GM21528 (cell line): ENCODE results near the gene PLA2G2E.

Experiments used
- ATAC-seq: cut with Tn5 transposase; IDR thresholded peaks from one replicate; pipeline ENCODE4 v1.9.1; 2021; ENCODE audit warnings: mild to moderate bottlenecking, moderate library complexity; ENCODE audit not compliant: unreplicated experiment, low FRiP score

The PLA2G2E gene, protein sequence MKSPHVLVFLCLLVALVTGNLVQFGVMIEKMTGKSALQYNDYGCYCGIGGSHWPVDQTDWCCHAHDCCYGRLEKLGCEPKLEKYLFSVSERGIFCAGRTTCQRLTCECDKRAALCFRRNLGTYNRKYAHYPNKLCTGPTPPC

DNA sequence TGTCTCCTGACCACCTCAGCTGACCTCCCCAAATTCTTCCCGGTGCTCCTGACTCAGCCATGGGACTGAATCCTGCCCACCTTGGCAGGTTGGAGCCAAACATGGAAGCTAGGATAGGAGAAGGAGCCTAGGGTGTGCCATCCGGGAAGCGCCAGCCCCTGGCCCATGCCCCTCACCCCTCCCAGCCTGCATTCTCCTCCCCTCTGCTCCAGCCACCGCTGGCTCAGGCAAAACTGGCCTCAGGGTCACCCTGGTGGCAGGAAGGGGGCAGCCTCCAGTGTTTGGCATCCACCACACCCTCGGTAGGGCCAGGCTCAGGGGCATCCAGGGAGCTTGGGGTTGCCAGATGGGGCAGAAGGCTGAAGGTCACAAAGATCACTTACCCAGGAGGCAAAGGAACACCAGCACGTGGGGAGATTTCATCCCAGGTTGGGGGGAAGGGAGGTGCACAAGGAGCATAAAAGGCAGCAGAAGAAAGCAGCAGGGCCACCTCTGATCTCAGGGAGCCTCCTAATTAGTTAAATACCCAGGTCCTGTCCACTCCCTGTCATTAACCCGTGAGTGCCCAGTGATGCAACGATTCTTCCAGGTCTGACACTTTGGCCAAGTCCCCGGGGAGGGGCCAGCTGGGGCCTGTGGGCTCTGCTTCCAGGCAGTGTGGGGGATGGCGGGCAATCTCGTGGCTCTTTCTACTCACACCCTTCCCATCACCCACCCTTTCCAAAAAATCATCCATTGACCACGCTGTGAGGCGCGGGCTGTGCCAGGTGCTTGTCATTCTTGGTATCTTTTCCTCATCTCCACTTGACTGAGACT lies at the start of gene PLA2G2E:
Gene PLA2G2E (minus strand): TSS at position 481 of the 816 bp plus-strand sequence. CDS start 58 bp downstream, at position 423.
- no peak for ATAC-seq

DNA sequence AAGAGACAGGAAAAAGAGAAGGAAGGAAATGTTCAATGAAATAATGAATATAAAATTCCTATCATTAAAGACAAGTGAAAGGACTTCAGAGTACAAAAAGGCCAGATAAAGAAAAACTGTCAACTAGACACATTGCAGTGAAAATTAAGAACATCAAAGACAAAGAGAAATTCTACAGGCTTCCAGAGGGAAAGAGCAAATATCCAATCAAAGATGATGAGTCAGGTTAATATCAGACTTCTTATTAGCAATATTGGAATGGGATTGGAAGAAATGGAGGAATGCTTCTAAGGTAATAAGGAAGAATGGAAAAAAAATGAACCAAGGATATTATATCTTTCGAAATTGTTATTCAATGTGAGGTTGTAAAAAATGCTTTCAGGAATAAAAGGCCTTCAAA lies 48.2 kb upstream of the PLA2G2E start:
- no peak for ATAC-seq

DNA sequence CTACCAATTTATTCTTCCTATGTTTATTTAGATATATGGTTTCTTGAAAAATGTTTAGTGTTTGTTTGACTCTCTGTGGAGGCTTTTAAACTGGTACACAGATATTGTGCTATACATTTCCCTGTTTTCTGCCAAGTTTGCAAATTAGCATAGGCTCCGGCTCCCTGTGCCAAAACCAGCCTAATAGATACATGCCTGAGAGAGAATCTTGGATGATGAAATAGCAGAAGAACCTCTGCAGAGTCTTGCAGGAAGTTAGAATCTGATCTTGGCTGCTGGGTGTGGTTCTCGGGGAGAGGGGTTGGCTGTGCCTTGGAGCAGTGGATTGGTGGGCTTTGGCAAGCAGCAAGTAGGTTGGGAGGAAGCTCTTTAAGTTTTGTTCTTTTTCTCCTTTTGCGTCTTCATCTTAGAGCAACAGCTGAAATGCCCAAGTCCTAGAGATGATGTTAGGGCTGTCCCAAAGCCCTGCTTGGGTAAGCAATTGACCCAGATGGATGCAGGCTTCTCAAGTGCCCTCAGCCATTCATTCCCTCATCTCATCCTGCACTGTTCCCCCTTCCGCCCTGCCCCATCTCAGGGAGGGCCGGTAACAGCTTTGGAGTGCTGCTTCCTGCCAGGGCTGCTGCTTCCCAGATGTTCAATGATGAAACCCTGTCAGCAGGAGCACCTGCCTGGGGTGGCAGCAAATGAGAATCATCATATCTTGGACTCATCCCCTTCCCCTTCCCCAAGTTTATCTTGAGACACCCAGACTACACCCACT lies 46.7 kb upstream of the PLA2G2E start:
- no peak for ATAC-seq

DNA sequence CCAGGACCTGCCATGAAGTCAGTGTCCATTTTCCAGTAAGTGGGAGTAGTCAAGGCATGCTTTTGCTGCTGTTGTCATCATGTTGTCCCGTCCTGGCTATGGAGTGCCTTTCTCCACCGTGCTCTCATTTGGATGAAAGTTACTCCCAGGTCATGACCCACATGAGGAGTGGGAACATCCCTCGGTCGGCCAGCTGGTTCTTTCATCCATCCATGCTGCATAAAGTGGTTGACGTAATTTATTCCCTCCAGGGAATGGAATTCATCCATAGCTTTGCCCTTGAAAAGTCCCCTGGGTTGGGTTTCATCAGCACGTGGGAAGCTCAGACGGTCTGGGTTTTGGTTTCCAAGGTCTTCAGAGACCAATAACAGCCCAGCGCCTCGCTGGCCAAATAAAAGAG lies 44.4 kb upstream of the PLA2G2E start:
- no peak for ATAC-seq

DNA sequence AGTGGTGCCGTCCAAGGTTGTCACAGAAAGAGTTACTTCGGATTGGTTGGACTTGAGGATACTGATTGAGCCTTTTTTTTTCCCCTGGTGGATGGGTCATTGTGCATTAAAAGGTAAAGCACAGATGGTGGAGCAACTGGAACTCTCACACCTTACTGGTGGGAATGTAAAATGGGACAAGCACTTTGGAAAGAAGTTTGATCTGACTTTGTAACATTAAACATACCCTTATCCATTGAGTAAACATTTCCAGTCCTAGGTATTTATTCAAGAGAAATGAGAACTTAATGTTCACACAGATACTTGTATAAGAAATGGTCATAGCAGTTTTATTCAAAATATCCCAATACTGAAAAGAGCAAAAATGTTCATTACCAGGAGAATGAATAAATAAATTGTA lies 41.1 kb upstream of the PLA2G2E start:
- no peak for ATAC-seq

DNA sequence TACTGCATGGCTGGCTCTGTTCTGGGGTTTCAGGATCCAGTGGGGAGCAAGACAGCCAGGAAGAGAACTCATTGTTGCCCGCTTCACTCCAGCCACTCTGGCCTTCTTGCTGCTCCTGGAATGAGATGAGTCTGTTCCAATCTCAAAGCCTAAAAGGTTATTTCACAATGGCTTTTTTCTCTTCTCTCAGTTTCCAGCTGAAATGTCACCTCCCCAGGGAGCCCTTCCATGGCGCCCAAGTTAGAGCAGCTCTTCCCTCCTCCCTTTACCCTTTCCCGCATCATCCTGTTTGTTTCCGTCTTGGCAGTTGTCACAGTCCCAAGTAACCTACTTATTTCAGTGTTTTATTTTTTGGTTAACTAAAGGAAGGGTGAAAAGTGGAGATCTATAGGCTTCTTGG lies 40.2 kb upstream of the PLA2G2E start:
- no peak for ATAC-seq

DNA sequence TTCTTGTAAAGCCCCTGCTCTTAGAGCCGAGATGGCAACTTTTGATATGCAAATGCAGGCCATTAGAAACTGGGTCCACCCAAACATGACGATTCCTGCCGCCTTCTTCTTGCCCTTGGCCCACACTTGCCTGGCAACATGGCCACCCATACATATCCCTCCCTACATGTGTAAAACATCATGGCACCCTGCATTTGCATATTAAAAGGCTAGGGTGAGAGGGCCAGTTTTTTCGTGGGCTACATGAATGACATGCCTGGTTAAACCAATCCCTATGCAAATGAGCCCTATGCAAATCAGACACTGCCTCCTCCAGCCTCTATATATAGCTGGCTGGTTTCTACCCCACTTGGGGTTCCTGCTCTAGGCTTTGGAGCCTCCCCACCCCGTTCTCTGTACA lies 37.2 kb upstream of the PLA2G2E start:
- no peak for ATAC-seq

DNA sequence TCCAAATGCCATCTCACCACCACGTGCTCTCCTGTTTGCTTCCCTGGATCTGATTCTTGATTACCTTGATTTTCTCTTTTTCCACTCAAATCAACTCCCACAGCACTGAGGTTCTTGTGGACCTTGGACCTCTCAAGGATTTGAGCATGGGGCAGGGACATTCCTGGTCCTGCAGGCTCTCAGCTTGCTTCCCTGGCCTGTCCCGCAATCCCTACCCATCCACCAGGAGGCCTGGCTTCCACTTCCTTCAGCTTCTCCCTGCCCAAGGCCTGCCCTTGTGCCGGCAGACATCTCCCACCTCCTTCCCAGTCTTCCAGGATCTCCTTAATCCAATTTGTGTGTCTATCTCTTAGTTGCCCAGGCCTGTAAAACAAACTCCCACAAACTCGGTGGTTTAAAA lies 34.4 kb upstream of the PLA2G2E start:
- no peak for ATAC-seq

DNA sequence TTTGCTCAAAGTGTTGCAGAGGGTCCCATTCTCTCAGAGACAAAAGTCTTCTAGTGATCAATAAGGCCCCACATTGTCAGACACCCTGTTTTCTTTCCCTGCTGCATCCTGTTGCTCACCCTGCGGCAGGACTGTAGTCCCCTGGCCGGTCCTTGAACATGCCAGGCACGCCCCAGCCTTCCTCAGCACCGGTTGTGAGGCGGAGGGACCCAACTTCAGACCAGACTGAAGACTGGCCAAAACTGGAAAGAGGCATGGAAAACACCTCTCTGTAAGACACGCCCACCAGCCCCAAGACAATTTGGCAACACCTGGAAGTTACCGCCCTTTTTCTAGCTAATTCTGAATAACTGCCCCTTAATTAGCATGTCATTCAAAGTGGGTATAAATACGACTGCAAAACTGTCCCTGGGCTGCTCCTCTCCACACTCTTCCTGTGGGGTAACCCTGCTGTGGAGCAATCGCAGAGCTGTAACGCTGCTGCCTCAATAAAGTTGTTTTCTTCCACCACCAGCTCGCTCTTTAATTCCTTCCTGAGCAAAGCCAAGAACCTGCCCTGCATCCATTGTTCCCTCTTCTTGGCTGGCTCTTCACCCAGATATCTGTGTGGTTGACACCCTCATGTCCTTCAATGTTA lies 32.2 kb upstream of the PLA2G2E start:
- ATAC-seq = no peak

DNA sequence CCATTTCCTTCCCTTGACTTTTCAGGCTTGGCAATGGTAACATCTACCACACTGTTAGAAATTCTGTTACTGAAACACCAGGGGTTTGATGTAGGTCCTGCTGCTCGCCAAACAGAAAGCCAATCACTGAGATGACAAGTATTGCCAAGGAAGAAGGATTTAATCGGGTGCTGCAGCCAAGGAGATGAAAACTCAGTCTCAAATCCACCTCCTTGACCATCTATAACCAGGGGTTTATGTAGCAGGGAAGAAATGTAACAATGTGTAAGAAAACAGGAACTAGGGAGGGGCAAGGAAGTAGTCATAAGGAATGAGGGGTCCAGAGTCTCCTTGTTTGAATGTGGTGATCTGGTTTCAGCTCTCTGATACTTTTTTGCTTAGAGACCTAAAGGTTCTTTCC lies 30.6 kb upstream of the PLA2G2E start:
- no peak for ATAC-seq

DNA sequence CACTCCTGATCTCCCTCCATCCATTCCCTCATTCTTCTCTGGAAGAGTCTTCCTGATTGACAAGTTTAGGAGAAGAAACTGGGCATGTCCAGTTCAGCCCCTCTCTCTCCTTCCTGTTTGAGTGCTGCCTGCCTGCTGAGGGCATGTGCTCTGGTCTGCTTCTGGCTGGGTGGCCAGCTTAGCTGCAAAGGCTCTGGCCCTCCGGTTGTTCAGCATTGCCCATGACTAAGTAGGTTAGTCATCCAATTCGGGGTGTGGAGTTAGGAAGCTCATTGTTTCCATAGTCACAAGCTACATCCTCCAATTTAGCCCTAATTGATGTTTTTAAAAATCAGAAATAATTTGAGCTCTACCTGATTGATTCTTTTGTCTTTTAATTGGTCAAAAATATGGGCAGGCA lies 25.6 kb upstream of the PLA2G2E start:
- no peak for ATAC-seq

DNA sequence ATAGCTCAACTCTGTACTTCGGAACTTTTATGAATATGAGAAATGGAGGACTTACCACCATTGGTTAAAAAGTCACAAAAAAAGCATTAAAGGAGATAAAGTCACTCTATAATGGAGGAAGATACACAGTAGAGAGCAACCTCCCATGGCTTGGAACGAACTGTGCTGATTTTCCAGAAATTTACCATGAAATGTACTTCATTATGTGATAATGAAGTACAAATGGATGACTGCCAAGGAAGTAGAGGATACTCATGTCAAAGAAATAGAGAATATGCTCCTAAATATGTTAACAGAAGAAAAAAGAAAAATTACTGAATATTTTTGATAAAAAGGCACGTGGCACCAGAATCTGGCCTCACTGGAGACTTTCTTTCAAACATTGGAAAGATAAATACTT lies 23.6 kb upstream of the PLA2G2E start:
- no peak for ATAC-seq

DNA sequence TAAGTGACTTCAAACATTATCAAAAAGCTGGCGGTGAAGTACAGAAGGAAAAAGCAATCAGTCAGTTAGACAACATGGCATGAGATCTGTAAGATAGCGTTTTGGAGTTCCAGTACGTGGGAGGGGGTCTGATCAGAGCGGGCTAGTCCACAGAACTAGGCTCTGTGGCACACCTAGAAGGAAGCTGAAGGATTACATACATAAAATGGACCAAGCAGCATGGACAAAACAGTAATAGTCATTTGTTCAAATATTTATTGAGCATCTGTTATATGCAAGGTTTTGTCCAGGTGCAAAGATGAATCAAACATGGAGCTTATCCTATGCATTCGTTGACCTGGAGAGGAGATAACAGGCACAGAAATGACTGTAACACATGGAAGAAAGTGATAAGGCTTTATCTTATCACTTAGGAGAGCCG lies 22.9 kb upstream of the PLA2G2E start:
- ATAC-seq = no peak

DNA sequence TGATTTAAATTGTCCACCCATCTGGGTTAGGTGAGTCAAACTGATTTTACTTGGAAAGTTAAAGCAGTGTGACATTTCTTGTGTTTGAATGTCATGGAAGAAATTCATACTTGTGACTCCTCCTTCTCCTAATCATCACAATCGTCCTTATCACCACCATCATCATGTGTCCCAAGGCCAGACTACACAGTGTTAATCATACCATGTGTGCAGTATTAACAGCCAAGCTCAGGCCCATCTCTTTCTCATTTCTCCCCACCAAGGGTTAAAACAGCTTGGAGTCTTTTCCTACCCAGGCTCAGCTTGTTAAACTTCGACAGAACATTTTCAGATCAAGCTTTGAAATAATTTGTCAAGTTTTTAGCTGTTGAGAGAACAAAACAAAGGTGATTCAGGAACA lies 22.5 kb upstream of the PLA2G2E start:
- no peak for ATAC-seq

DNA sequence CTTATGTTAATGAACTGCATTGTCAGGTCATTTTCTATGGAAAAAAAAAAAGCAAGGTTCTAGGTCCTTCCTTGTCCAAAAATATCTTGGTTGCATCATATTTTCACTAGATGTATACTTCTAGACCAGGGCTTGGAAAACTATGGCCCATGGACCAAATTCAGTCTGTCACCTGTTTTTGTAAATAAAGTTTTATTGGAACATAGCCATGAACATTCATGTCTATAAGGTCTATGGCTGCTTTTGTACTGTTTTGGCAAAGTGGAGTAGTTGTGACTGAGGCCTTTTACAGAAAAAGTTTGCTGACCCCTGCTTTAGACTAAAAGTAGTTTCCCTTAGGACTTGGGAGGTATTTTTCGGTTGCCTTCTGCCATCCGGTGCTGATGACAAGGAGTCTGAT lies 19.2 kb upstream of the PLA2G2E start:
- ATAC-seq = no peak

DNA sequence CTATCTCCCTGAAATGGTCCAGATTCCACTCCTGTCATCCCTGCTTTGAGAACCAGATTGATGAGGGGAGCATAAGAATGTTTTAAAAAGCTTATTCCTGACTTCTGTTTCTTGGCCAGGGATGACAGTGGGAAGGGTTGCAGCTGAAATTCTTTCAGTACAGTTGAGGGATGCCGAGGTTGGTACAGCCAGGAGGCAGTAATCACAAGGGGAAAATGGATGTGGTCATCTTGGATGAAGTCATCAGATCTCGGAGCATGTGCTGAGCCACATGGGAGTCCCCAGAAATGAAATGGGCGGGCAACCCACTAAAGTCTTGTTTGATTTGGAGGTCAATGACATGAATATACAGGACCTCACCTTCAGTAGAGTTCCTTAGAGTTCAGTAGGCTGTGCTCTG lies 18.7 kb upstream of the PLA2G2E start:
- ATAC-seq = no peak

DNA sequence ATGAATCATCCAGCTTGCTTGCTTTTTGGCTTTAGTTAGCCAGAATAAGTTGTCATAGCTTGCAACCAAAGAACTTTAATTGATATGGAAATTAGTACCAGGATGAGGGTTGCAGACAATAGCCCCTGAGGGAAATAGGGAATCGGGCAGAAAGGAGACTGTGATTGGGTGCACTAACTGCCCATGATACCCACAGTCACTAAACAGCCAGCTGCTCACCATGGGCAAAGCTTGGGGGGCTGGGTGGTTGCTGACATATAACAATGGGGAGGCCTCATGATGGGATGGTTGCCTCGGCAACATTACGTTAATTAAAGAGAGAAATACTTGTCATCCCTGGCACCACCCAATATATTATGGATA lies 17.8 kb upstream of the PLA2G2E start:
- ATAC-seq = no peak

DNA sequence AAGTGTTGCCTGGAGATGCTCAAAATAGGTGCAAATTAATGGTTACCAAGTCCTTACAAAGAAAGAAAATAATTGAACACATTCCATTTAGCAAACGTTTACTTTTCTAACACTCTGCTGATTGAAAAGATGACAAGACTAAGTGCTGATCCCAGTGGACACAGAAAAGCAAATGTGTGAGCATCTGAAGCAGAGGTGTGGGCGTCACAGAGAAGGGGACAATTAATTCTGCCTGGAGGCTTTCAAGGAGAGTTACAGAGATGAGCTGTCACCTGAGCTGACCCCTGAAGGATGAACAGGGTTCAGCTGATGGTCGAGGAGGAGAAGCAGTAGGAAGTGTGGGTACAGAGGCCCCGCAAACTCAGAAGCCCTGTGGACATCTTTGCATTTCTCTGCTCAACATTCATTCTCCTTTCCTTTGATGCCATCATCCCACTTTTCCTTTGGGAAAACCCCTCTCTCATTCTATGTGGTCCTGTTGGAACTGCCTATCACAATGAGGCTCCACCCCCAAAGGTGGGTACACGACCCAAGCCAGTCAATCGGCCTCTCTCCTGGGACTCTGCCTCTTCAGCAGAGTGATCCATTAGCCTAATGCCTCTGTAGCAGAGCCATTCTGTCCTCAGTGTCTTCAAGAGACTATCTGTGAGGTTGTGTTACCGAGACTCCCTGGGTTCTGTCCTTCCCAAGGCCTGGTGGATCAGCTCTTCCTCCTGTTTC lies 17.2 kb upstream of the PLA2G2E start:
- no peak for ATAC-seq

DNA sequence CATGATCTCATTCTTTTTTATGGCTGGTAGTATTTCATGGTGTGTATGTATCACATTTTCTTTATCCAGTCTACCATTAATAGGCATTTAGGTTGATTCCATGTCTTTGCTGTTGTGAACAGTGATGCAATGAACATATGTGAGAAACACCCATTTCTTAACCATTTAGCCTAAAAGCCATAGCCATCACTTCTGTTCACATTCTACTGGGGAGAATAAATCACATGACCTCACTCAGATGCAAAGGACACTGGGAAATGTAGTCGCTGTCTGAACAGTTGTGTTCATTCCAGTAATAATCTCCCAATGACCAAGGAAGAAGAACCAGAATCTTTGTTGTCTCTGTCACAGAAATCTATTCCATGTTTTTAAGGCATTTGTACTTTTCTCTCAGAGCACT lies 15.1 kb upstream of the PLA2G2E start:
- no peak for ATAC-seq

DNA sequence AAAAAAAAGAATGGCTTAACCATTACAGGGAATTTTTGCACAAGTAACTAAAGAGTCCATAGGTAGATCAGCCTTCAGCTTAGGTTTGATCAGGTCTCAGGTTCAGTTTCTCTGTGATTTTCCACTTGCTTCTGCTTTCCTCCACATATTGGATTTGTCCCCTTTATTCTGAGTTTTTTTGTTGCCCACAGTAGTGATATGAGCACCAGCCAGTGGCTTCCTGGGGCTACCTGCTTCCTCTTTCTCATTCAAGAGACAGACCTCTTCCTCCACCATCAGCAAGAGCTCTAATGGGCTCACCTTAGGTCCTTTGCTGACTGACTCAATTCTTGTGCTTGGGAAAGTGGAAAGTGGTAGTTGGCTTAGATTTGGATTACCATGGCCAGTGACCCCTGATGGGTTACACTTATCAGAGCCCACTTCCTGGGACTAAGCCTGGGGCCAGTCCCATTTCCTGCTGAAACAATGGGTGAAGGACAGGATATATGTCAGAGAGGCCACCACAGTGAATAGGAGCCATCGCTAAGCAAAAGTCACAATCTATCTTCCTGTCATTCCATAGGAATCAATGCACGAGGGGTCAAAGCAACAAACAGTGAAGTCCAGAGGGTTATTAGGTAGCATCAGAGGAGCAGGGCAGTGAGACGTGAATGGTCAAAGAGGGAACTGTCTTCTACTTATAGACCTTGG lies 12.8 kb upstream of the PLA2G2E start:
- no peak for ATAC-seq
